Activated CD4-positive, alpha-beta memory T cell treated with anti-CD3 and anti-CD28 coated beads for 36 hours (primary cell): Measurements from ENCODE around the gene C17orf100. TPM values are rescaled to one million over a fixed set of nuclear protein-coding genes. Genes with fewer than 3 reads are reported as not detected.

Experiments used
- CTCF ChIA-PET: fragments of 350-600 bp; sonication (Branson Sonifier 250); formaldehyde crosslinking; loops from one replicate; lab custom pipeline; 2021; ENCODE audit warnings: antibody characterized with exemption, inconsistent platforms; lab: Charles Lee
- POLR2A ChIA-PET: fragments of 350-600 bp; sonication (Branson Sonifier 250); formaldehyde crosslinking; loops from one replicate; lab custom pipeline; 2021; ENCODE audit warnings: antibody characterized with exemption; lab: Charles Lee
- DNase-seq: peaks from one replicate; pipeline ENCODE4 v3.0.0-alpha.2; 2020
- H3K27ac Mint-ChIP-seq: one replicate; pipeline ENCODE4 v1.8.0; 2021; ENCODE audit warnings: mixed read lengths
- H3K27me3 Mint-ChIP-seq: one replicate; pipeline ENCODE4 v1.8.0; 2021; ENCODE audit warnings: mixed read lengths
- H3K36me3 Mint-ChIP-seq: one replicate; pipeline ENCODE4 v1.8.0; 2021; ENCODE audit warnings: mixed read lengths
- H3K4me1 Mint-ChIP-seq: one replicate; pipeline ENCODE4 v1.8.0; 2021; ENCODE audit warnings: low read depth, mixed read lengths
- H3K4me3 Mint-ChIP-seq: one replicate; pipeline ENCODE4 v1.8.0; 2021; ENCODE audit warnings: mild to moderate bottlenecking, mixed read lengths
- H3K9me3 Mint-ChIP-seq: one replicate; pipeline ENCODE4 v1.8.0; 2021; ENCODE audit warnings: mixed read lengths
- intact Hi-C: fragments of 100-400 bp; cut with micrococcal nuclease; formaldehyde crosslinking; loops from one replicate; pipeline ENCODE4 v1.15.1; 2023
- microRNA-seq: library from miRNA; unstranded; fragments of <30 nt; microRNA quantifications from one replicate; pipeline ENCODE4 v1.2.0, GENCODE V29; 2022; ENCODE audit warnings: borderline number of aligned reads, borderline microRNAs expressed, borderline replicate concordance
- total RNA-seq, 2 experiments: library from RNA; stranded (reverse); gene quantifications; one replicate each; pipeline ENCODE4 v1.2.3, GENCODE V29; 2021

The C17orf100 gene
- total RNA-seq, 2 experiments from 2014 or later, result 1.5 to 1.8 TPM

- Mint-ChIP-seq H3K4me3 (no peak overlapping the region), H3K4me1 (no peaks in the 10 kb centered on the region), H3K36me3 (no peaks in the 10 kb centered on the region), H3K27ac (no peak overlapping the region), H3K9me3 (no peaks in the 10 kb centered on the region), H3K27me3 (peaks cover 4% of the 10 kb centered on the region)
- ChIA-PET CTCF (interaction anchor here (0.6 to 2.0 kb wide), 6 partner anchors 19 to 304 kb away, joined by 3 to 9 read pairs (median 4); no protein-coding TSS in a partner anchor), POLR2A (no interaction called here)
- DNase-seq, result no peak
- intact Hi-C loops, result no loop called here
Measured at GRCh38 chr17:6699997-6700947, 48.7 kb downstream of the C17orf100 start.

- no peak for DNase-seq
- ChIA-PET POLR2A (no interaction called here), CTCF (interaction anchor here (0.7 to 2.0 kb wide), 5 partner anchors 35 to 228 kb away, joined by 3 to 9 read pairs (median 3); no protein-coding TSS in a partner anchor)
- intact Hi-C loops, result no loop called here
- H3K27ac Mint-ChIP-seq, result no peak overlapping the region
- no peaks in the 10 kb centered on the region for H3K36me3 Mint-ChIP-seq
- H3K4me1 Mint-ChIP-seq, result no peaks in the 10 kb centered on the region
- no peaks in the 10 kb centered on the region for H3K9me3 Mint-ChIP-seq
- H3K4me3 Mint-ChIP-seq, result no peak overlapping the region
- H3K27me3 Mint-ChIP-seq, result peaks cover 4% of the 10 kb centered on the region
Measured at GRCh38 chr17:6700948-6701307, 49.4 kb downstream of the C17orf100 start.

- no peak overlapping the region for H3K27ac Mint-ChIP-seq
- no peaks in the 10 kb centered on the region for H3K9me3 Mint-ChIP-seq
- no peak overlapping the region for H3K4me3 Mint-ChIP-seq
- intact Hi-C loops, result no loop called here
- H3K27me3 Mint-ChIP-seq, result peaks cover 6% of the 10 kb centered on the region
- no peaks in the 10 kb centered on the region for H3K4me1 Mint-ChIP-seq
- POLR2A ChIA-PET, result no interaction called here
- CTCF ChIA-PET, result interaction anchor here (0.7 to 2.0 kb wide), 3 partner anchors 40 to 229 kb away, joined by 3 to 9 read pairs (median 3); no protein-coding TSS in a partner anchor
- DNase-seq, result peak; percentile 57
- H3K36me3 Mint-ChIP-seq, result no peaks in the 10 kb centered on the region
Measured at GRCh38 chr17:6701719-6702118, 50.2 kb downstream of the C17orf100 start.

- POLR2A ChIA-PET, result no interaction called here
- no peak for DNase-seq
- H3K27me3 Mint-ChIP-seq, result peaks cover 8% of the 10 kb centered on the region
- CTCF ChIA-PET, result no interaction called here
- H3K27ac Mint-ChIP-seq, result no peak overlapping the region
- H3K4me1 Mint-ChIP-seq, result no peaks in the 10 kb centered on the region
- no peak overlapping the region for H3K4me3 Mint-ChIP-seq
- H3K36me3 Mint-ChIP-seq, result no peaks in the 10 kb centered on the region
- no peaks in the 10 kb centered on the region for H3K9me3 Mint-ChIP-seq
- intact Hi-C loops, result no loop called here
Measured at GRCh38 chr17:6702567-6703215, 51.1 kb downstream of the C17orf100 start.

Small RNAs within 50 kb of the gene (microRNA-seq; reads per million reads assigned to microRNA genes)
- gene MIR4520-1 (not detected), gene MIR4520-2 (not detected)

Other genes with a start within 250 kb of the C17orf100 start
- not detected for gene AIPL1, start 216.6 kb upstream of the C17orf100 start, total RNA-seq
- 10 to 100 TPM; 16.7 to 16.9 TPM for gene PIMREG, start 207.3 kb upstream of the C17orf100 start, total RNA-seq
- under 1 TPM; 0.41 to 0.48 TPM for gene PITPNM3, start 95.2 kb upstream of the C17orf100 start, total RNA-seq
- 10 to 100 TPM; 14.2 to 14.7 TPM for gene KIAA0753, start 11.1 kb upstream of the C17orf100 start, total RNA-seq
- gene TXNDC17, start 10.7 kb upstream of the C17orf100 start, total RNA-seq, result 100 to 1,000 TPM; 107 to 123 TPM
- 10 to 100 TPM; 22.6 to 25.9 TPM for gene MED31, start 157 bp upstream of the C17orf100 start, total RNA-seq
- not detected for gene SLC13A5, start 61.6 kb downstream of the C17orf100 start, total RNA-seq
- gene XAF1, start 104.3 kb downstream of the C17orf100 start, total RNA-seq, result 10 to 100 TPM; 26.8 to 27.4 TPM
- gene FBXO39, start 124.5 kb downstream of the C17orf100 start, total RNA-seq, result not detected
- not detected for gene TEKT1, start 180.0 kb downstream of the C17orf100 start, total RNA-seq